Tibial artery (tissue), 4 donors: Measurements from ENCODE around the gene FHAD1.

Experiments used
- DNase-seq, 2 donors: peaks; one replicate each; pipeline ENCODE4 v3.0.0-alpha.2; 2019
- H3K27ac ChIP-seq, 2 donors: fragments of 200-600 bp; sonication (generic) in 1 of 2; 1 replicate in 1 of 2; 2 replicates in 1 of 2; pipeline ENCODE4 v1.5.1; 2018 to 2019; ENCODE audit warnings: mild to moderate bottlenecking in 1 of 2
- H3K27me3 ChIP-seq, 2 donors: fragments of 200-600 bp; sonication (generic) in 1 of 2; one replicate each; pipeline versions ENCODE4 v1.5.1 to v1.6.0; 2016 to 2019
- H3K36me3 ChIP-seq, 3 donors: fragments of 200-600 bp; sonication (generic) in 2 of 3; one replicate each; pipeline ENCODE4 v1.5.1; 2016 to 2019; ENCODE audit warnings: mild to moderate bottlenecking in 2 of 3
- H3K4me1 ChIP-seq, 4 donors: fragments of 200-600 bp; sonication (generic) in 2 of 4; 1 replicate in 3 of 4; 2 replicates in 1 of 4; pipeline ENCODE4 v1.5.1; 2016 to 2019
- H3K4me3 ChIP-seq, 2 donors: fragments of 200-600 bp; sonication (generic) in 1 of 2; 1 replicate in 1 of 2; 2 replicates in 1 of 2; pipeline ENCODE4 v1.5.1; 2018 to 2019; ENCODE audit warnings: mild to moderate bottlenecking in 2 of 2
- H3K9me3 ChIP-seq, 3 donors: fragments of 200-600 bp; sonication (generic) in 1 of 3; one replicate each; pipeline ENCODE4 v1.5.1; 2016 to 2019
- CTCF ChIP-seq, 2 experiments: fragments of 200-600 bp in 1 of 2; fragments of 450-650 bp in 1 of 2; IDR thresholded peaks; one replicate each; pipeline ENCODE4 v1.5.1; 2017 to 2019; ENCODE audit warnings: antibody characterized with exemption in 2 of 2, mild to moderate bottlenecking in 1 of 2, moderate library complexity in 1 of 2
- intact Hi-C: fragments of 100-400 bp; cut with DNase I; formaldehyde crosslinking; loops from one replicate; pipeline ENCODE4 v1.15.0; 2023; ENCODE audit warnings: low total_unique reads

The FHAD1 gene

DNA sequence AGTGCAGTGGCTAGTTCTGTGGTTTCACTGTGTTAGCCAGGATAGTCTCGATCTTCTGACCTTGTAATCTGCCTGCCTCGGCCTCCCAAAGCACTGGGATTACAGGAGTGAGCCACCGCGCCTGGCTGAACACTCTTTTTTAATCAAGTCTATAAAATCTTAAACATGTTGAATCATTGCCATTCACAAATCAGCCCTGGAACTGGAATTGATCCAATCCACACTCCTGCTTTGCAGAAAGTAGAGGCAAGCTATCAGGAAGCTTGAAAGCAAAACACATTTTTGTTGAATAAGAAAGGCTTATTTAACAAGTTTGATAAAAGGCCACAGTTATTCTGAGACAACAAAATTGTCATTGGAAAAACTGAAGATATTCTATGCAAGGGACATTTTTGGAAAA, 144.3 kb downstream of the FHAD1 start:
- H3K27ac ChIP-seq: no peak overlapping the region
- intact Hi-C loops: no loop called here

GRCh38 chr1:15393475-15394257, 146.6 kb downstream of the FHAD1 start:
- H3K4me1 ChIP-seq: peaks cover 0 to 5% (median 0%) of the 10 kb centered on the region in 4 donors
- intact Hi-C loops: no loop called here
- H3K27ac ChIP-seq: no peak overlapping the region
- no peaks in the 10 kb centered on the region for H3K27me3 ChIP-seq
- no peak for TF ChIP-seq CTCF (IDR thresholded peaks at IDR 0.05)
- H3K4me3 ChIP-seq: no peak overlapping the region
- H3K36me3 ChIP-seq: no peaks in the 10 kb centered on the region
- no peaks in the 10 kb centered on the region for H3K9me3 ChIP-seq
- DNase-seq: no peak

More for the DNA sequence above, 144.3 kb downstream of the FHAD1 start:
- no peaks in the 10 kb centered on the region for H3K36me3 ChIP-seq
- peaks cover 0 to 9% (median 2%) of the 10 kb centered on the region in 4 donors for H3K4me1 ChIP-seq
- H3K9me3 ChIP-seq: no peaks in the 10 kb centered on the region
- H3K27me3 ChIP-seq: no peaks in the 10 kb centered on the region
- no peak overlapping the region for H3K4me3 ChIP-seq
- TF ChIP-seq CTCF (IDR thresholded peaks at IDR 0.05): no peak
- DNase-seq: no peak

DNA sequence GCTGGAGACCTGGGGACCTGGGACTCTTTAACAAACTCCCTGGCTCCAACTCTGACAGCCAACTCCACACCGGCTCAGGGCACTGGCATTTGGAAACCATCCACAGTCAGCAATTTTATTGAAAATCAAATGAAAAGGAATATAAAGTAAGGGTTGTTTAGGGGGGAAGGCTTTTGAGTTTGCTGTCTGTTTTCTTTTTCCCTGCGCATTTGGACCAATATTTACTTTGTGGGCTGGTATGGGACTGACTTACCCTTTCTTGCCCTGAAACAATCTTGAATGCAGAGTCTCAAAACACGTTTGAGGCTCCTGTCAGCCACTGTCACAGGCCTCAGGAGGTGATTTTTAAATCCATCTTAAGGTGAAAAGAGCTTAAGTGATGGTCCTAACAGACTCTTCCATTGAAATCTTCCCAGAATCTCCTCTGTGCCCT, 147.3 kb downstream of the FHAD1 start:
- no peak overlapping the region for H3K4me3 ChIP-seq
- intact Hi-C loops: no loop called here
- H3K27me3 ChIP-seq: no peaks in the 10 kb centered on the region
- no peak for DNase-seq
- TF ChIP-seq CTCF (IDR thresholded peaks at IDR 0.05): no peak
- H3K27ac ChIP-seq: no peak overlapping the region
- H3K36me3 ChIP-seq: no peaks in the 10 kb centered on the region
- peaks cover 0 to under 1% (median 0%) of the 10 kb centered on the region in 3 donors for H3K9me3 ChIP-seq
- H3K4me1 ChIP-seq: peaks cover 0 to 5% (median 0%) of the 10 kb centered on the region in 4 donors

DNA sequence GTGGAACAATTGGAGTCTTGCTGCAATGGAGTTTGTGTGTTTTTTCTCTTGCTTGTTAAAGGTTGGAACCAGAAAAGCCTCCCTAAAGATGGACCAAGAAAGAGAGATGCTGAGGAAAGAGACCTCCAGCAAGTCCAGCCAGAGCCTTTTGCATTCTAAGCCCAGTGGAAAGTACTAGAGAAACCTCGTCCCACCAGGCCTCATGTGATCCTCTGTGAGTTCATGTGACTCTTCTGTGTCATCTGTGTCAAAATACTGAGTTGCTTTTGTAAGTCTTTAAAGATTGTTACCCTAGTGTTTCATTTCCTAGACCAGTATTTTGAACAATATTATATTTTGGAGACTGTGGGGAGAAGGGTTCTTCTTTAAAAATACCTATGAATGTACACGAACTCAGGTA, 150.2 kb downstream of the FHAD1 start:
- no peak overlapping the region for H3K27ac ChIP-seq
- intact Hi-C loops: no loop called here
- no peaks in the 10 kb centered on the region for H3K27me3 ChIP-seq
- H3K4me1 ChIP-seq: peaks cover 0 to 11% (median 2%) of the 10 kb centered on the region in 4 donors
- no peak for TF ChIP-seq CTCF (IDR thresholded peaks at IDR 0.05)
- H3K4me3 ChIP-seq: no peak overlapping the region
- DNase-seq: no peak
- H3K36me3 ChIP-seq: no peaks in the 10 kb centered on the region
- H3K9me3 ChIP-seq: peaks cover 0 to 10% (median 4%) of the 10 kb centered on the region in 3 donors

DNA sequence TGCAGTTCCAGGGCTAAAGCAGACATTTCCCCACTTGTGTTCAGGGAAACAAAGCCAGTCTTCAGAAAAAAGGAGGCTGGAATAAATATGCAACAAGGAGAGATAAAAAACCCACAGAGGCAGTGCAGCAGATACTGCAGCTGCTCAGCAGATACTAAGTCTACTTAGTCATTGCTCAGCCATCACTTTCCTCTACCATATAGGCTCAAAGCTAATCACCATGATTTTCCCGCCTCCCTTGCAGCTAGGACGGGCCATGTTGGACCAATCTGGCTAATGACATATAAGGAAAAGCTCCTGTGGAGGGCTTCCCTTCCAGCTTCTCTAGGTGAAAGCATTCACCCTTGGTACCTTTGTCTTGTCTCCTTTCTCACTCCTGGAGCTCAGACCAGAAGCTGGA, 152.7 kb downstream of the FHAD1 start:
- intact Hi-C loops: no loop called here
- H3K27ac ChIP-seq: no peak overlapping the region
- DNase-seq: no peak
- no peaks in the 10 kb centered on the region for H3K36me3 ChIP-seq
- H3K27me3 ChIP-seq: no peaks in the 10 kb centered on the region
- peaks cover 0 to 11% (median 2%) of the 10 kb centered on the region in 4 donors for H3K4me1 ChIP-seq
- TF ChIP-seq CTCF (IDR thresholded peaks at IDR 0.05): no peak
- H3K9me3 ChIP-seq: peaks cover 0 to 10% (median 4%) of the 10 kb centered on the region in 3 donors
- H3K4me3 ChIP-seq: no peak overlapping the region
